Esophagus squamous epithelium (tissue), 4 donors: ENCODE measurements around the gene TACSTD2.

Experiments
- POLR2A ChIP-seq, 4 donors: fragments of 450-650 bp; IDR thresholded peaks; one replicate each; pipeline ENCODE4 v1.6.1; 2017; ENCODE audit warnings: antibody characterized with exemption in 4 of 4, mild to moderate bottlenecking in 4 of 4, moderate library complexity in 3 of 4
- TF ChIP-seq, protein P1 (sequence below), 6 experiments: fragments of 450-650 bp in 4 of 6; fragments of 200-600 bp in 2 of 6; sonication (generic) in 2 of 6; IDR thresholded peaks; one replicate each; pipeline ENCODE4 v1.5.1; 2016 to 2019; ENCODE audit warnings: antibody characterized with exemption in 6 of 6, mild to moderate bottlenecking in 4 of 6, moderate library complexity in 4 of 6

GRCh38 chr1:58626293-58626692 lies 49.2 kb upstream of the TACSTD2 start:
- TF ChIP-seq, protein P1, sequence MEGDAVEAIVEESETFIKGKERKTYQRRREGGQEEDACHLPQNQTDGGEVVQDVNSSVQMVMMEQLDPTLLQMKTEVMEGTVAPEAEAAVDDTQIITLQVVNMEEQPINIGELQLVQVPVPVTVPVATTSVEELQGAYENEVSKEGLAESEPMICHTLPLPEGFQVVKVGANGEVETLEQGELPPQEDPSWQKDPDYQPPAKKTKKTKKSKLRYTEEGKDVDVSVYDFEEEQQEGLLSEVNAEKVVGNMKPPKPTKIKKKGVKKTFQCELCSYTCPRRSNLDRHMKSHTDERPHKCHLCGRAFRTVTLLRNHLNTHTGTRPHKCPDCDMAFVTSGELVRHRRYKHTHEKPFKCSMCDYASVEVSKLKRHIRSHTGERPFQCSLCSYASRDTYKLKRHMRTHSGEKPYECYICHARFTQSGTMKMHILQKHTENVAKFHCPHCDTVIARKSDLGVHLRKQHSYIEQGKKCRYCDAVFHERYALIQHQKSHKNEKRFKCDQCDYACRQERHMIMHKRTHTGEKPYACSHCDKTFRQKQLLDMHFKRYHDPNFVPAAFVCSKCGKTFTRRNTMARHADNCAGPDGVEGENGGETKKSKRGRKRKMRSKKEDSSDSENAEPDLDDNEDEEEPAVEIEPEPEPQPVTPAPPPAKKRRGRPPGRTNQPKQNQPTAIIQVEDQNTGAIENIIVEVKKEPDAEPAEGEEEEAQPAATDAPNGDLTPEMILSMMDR (IDR thresholded peaks at IDR 0.05): no peak
- no peak for TF ChIP-seq POLR2A (IDR thresholded peaks at IDR 0.05)
